Activated naive CD8-positive, alpha-beta T cell treated with anti-CD3 and anti-CD28 coated beads, Interleukin-2, amount 50 U/mL, for 24 hours (primary cell): ENCODE data around the gene EGR2.

ENCODE experiments used
- ATAC-seq: fragments of 150-1000 bp; cut with Tn5 transposase; one replicate; pipeline ENCODE4 v1.10.0; 2021
- DNase-seq: peaks from one replicate; pipeline ENCODE4 v3.0.0; 2021
- H3K27ac Mint-ChIP-seq: one replicate; pipeline ENCODE4 v1.8.0; 2021; ENCODE audit warnings: mild to moderate bottlenecking, mixed read lengths
- H3K27me3 Mint-ChIP-seq: one replicate; pipeline ENCODE4 v1.8.0; 2021; ENCODE audit warnings: mixed read lengths
- H3K36me3 Mint-ChIP-seq: one replicate; pipeline ENCODE4 v1.8.0; 2021; ENCODE audit warnings: low read depth, mixed read lengths
- H3K4me1 Mint-ChIP-seq: one replicate; pipeline ENCODE4 v1.8.0; 2021; ENCODE audit warnings: mixed read lengths
- H3K4me3 Mint-ChIP-seq: one replicate; pipeline ENCODE4 v1.8.0; 2021; ENCODE audit warnings: mild to moderate bottlenecking, moderate library complexity, mixed read lengths
- H3K9me3 Mint-ChIP-seq: one replicate; pipeline ENCODE4 v1.8.0; 2021; ENCODE audit warnings: mixed read lengths

EGR2 gene

DNA sequence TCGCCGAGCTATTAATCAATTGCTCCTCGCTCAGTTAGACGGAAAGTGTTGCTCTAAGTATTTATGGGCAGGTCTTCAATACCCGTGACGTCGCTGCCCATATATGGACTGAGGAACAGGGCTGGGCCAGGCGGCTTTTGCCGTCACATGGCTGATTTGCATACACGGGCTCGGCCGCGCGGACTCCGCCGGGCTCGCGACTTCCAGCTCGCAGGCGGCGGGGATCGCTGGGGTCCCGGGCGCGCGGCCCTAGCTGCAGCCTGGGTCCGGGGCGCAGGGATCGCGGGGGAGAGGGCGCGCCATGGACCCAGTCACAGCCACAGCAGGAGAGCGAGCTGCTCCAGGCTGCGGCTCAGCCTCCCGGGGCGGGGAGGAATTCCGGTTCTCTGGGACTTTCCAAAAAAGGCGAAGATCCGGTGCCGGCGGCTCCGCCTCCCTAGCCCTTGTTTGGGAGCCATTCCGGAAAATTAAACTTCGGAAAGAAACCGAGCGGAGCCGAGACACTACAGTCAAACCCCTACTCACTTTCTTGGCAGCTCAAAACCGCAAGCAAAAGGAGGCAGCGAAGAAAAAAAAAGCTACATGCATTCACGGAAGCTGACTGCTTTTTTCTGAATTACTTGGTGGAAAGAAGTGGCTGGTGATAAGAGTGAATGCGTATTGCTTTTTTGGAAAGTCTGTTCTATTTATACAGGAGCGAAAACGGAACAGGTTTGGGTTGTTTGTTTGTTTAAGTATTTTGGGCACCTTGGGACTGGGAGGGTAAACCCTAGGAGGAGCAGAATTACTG lies at the start of gene EGR2:
Gene EGR2 (minus strand): TSS at position 36 of the 790 bp plus-strand sequence. CDS start 337 bp downstream, outside the sequence.
- Mint-ChIP-seq H3K4me1 (peaks cover 57% of the 10 kb centered on the region), H3K4me3 (peak within 1 kb of the TSS; percentile 94), H3K27ac (peak within 1 kb of the TSS; percentile 100), H3K27me3 (peaks cover 21% of the 10 kb centered on the region), H3K9me3 (no peaks in the 10 kb centered on the region), H3K36me3 (peaks cover 45% of the 10 kb centered on the region)
- DNase-seq (peak; percentile 92), ATAC-seq (peak; percentile 70)

DNA sequence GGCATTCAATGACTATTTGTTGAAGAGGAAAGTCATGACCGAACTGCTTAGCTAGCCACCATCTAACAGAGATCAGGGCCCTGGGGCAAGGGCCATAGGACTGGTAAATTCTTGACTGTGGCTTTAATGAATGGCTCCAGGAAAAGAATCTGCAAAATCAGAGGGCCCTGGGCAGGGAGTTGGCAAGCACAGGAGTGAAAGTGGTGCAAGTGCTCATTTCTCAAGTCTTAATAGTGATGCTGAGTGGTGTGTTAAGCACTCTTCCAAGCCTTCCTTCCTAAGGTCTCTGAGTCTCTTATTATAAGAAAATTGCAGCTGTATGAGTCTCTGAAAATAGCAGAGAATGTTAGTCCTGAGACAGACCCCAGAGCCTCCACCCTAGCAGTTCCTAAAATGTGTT lies 46.3 kb upstream of the EGR2 start:
- Mint-ChIP-seq H3K36me3 (no peaks in the 10 kb centered on the region), H3K4me1 (peaks cover 36% of the 10 kb centered on the region), H3K4me3 (no peak overlapping the region), H3K27ac (no peak overlapping the region), H3K9me3 (no peaks in the 10 kb centered on the region), H3K27me3 (peaks cover 10% of the 10 kb centered on the region)
- DNase-seq (no peak), ATAC-seq (no peak)

DNA sequence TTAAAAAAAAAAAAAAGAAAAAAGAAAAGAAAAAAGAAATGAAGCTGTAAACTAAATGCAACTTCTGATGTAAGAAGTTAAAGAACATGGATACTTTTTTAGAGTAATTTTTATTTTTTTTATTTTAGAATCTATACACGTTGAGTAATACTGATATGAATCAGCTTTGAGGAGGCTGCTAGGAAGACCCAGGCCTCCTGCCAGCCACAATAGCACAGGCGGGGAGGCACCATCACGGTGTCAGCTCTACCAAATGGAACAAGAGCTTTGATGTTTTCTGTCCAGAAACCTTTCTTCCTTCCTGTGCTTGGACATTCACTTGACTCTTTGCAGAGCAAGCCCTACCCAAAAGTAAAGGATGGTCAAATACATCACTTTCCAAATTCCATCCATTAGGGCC lies 45.3 kb upstream of the EGR2 start:
- Mint-ChIP-seq H3K36me3 (no peaks in the 10 kb centered on the region), H3K27ac (no peak overlapping the region), H3K9me3 (no peaks in the 10 kb centered on the region), H3K4me3 (no peak overlapping the region), H3K27me3 (peaks cover 10% of the 10 kb centered on the region), H3K4me1 (peaks cover 45% of the 10 kb centered on the region)
- ATAC-seq (peak; percentile 66), DNase-seq (no peak)

GRCh38 chr10:62860946-62861345 lies 44.8 kb upstream of the EGR2 start:
- Mint-ChIP-seq H3K9me3 (no peaks in the 10 kb centered on the region), H3K4me3 (no peak overlapping the region), H3K27me3 (peaks cover 10% of the 10 kb centered on the region), H3K36me3 (no peaks in the 10 kb centered on the region), H3K4me1 (peaks cover 51% of the 10 kb centered on the region), H3K27ac (no peak overlapping the region)
- DNase-seq (no peak), ATAC-seq (no peak)

DNA sequence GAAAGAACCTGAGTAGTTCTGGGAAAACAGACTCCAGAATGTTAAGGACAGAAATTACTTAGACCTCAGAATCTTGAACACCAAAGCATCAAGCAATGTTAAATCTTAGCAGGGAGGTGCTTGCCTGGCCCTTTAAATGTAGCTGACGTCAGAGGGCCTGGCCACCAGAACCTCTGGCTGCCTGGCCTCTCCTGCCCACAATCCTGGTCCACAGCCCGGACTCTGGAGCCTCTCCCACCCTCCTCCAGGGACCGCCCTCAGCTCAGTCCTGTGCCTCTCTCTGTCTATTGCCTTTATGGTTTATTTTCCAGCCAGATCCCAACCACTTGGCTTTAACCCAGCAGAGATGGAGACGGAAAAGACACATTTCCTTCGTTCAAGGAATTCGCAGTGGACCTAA lies 42.2 kb upstream of the EGR2 start:
- Mint-ChIP-seq H3K4me1 (peaks cover 68% of the 10 kb centered on the region), H3K27me3 (peaks cover 6% of the 10 kb centered on the region), H3K36me3 (no peaks in the 10 kb centered on the region), H3K9me3 (no peaks in the 10 kb centered on the region), H3K27ac (no peak overlapping the region), H3K4me3 (no peak overlapping the region)
- DNase-seq (no peak), ATAC-seq (no peak)

- H3K36me3 Mint-ChIP-seq: no peaks in the 10 kb centered on the region
- ATAC-seq (peak; percentile 31), DNase-seq (no peak)
- H3K4me1 Mint-ChIP-seq: peaks cover 75% of the 10 kb centered on the region
- H3K27me3 Mint-ChIP-seq: peaks cover 5% of the 10 kb centered on the region
- H3K27ac Mint-ChIP-seq: peak overlapping the region; percentile 91
- H3K9me3 Mint-ChIP-seq: no peaks in the 10 kb centered on the region
- H3K4me3 Mint-ChIP-seq: peak overlapping the region; percentile 24
These were observed 39.9 kb upstream of the EGR2 start for GRCh38 chr10:62856021-62856420.

GRCh38 chr10:62853710-62854109 lies 37.5 kb upstream of the EGR2 start:
- peak overlapping the region; percentile 96 for H3K27ac Mint-ChIP-seq
- H3K4me1 Mint-ChIP-seq: peaks cover 72% of the 10 kb centered on the region
- H3K36me3 Mint-ChIP-seq: no peaks in the 10 kb centered on the region
- peak; percentile 72 for DNase-seq
- peaks cover 5% of the 10 kb centered on the region for H3K27me3 Mint-ChIP-seq
- H3K9me3 Mint-ChIP-seq: peaks cover 7% of the 10 kb centered on the region
- peak; percentile 62 for ATAC-seq
- H3K4me3 Mint-ChIP-seq: peak overlapping the region; percentile 65

DNA sequence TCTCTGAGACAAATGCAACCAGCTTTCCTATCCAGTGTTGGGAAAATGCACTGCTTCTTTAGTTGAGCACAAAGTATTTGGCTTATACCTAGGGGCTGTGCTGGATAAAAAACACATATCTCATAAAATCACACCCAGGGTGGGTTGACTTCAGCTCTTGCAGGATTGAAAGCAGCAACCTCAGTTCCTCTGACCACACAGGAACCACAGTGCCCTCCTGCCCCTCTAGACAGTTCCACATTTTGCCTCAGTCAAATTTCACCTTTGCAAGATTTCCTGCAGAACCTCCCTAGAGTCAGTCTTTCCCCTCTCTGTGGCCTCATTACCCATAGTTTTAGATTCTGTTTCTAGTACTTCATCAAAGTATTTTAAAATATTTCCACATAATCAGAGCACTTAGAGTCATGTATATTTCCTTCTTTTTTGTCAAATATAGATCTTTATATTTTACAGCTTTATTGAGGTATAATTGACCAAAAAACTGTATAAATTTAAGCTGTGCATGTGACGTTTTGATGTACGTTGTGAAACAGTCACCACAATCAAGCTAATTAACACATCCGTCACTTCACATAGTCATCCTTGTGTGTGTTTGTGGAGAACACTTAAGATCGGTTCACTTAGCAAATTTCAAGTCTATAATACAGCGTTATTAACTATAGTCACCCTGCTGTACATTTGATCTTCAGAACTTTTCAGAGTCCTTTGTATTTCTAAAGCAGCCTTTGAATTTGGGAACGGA lies 37.0 kb upstream of the EGR2 start:
- peaks cover 5% of the 10 kb centered on the region for H3K27me3 Mint-ChIP-seq
- H3K36me3 Mint-ChIP-seq: no peaks in the 10 kb centered on the region
- peaks cover 12% of the 10 kb centered on the region for H3K9me3 Mint-ChIP-seq
- ATAC-seq (peak; percentile 70), DNase-seq (peak; percentile 65)
- peak overlapping the region; percentile 96 for H3K27ac Mint-ChIP-seq
- peaks cover 72% of the 10 kb centered on the region for H3K4me1 Mint-ChIP-seq
- H3K4me3 Mint-ChIP-seq: peak overlapping the region; percentile 65

DNA sequence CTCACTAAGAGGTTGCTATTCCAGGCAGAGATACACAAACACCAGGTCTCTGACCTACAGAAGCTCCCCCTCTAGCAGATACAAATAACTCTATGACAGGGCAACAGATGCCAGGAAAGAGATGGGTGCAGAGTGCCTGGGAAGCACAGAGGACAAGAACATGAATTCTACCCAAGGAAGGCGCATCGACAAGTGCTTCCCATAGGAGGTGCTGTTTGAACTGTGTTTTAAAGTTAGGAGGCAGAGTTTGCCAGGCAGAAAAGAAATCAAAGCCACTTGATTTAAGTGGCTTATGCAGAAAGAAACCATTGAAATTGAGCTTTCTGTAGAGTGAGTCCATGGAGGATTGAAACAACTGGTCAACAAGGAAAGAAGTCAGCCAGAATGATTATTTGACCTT lies 35.3 kb upstream of the EGR2 start:
- H3K4me1 Mint-ChIP-seq: peaks cover 60% of the 10 kb centered on the region
- H3K36me3 Mint-ChIP-seq: peaks cover 7% of the 10 kb centered on the region
- no peak for DNase-seq
- ATAC-seq: no peak
- H3K9me3 Mint-ChIP-seq: peaks cover 27% of the 10 kb centered on the region
- no peak overlapping the region for H3K4me3 Mint-ChIP-seq
- peaks cover 5% of the 10 kb centered on the region for H3K27me3 Mint-ChIP-seq
- H3K27ac Mint-ChIP-seq: peak overlapping the region; percentile 96

DNA sequence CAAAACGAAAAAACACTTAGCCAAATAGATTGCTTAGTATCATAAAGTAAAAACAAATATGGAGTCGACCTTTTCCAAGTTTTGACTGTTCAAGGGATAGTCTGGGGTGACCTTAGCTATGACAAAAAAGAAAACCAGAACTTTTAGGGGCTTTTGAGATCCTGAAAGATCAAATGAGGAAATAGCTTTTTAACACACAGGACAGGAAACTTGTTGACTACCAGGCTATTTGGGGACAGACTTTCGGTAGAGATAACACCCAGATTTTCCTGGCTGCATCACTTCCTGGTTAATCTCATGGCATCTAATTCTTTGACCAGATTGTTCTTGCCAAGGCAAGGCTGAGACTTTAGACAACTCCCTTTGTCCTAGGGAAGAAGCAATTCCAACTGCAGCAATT lies 34.5 kb upstream of the EGR2 start:
- H3K9me3 Mint-ChIP-seq: peaks cover 28% of the 10 kb centered on the region
- peaks cover 7% of the 10 kb centered on the region for H3K36me3 Mint-ChIP-seq
- no peak for DNase-seq
- no peak overlapping the region for H3K4me3 Mint-ChIP-seq
- no peak for ATAC-seq
- peak overlapping the region; percentile 60 for H3K27ac Mint-ChIP-seq
- peaks cover 55% of the 10 kb centered on the region for H3K4me1 Mint-ChIP-seq
- peaks cover 5% of the 10 kb centered on the region for H3K27me3 Mint-ChIP-seq

GRCh38 chr10:62847433-62847832 lies 31.3 kb upstream of the EGR2 start:
- peaks cover 28% of the 10 kb centered on the region for H3K9me3 Mint-ChIP-seq
- ATAC-seq (no peak), DNase-seq (no peak)
- H3K27me3 Mint-ChIP-seq: peaks cover 16% of the 10 kb centered on the region
- no peak overlapping the region for H3K27ac Mint-ChIP-seq
- peaks cover 7% of the 10 kb centered on the region for H3K36me3 Mint-ChIP-seq
- H3K4me3 Mint-ChIP-seq: no peak overlapping the region
- H3K4me1 Mint-ChIP-seq: peaks cover 40% of the 10 kb centered on the region

DNA sequence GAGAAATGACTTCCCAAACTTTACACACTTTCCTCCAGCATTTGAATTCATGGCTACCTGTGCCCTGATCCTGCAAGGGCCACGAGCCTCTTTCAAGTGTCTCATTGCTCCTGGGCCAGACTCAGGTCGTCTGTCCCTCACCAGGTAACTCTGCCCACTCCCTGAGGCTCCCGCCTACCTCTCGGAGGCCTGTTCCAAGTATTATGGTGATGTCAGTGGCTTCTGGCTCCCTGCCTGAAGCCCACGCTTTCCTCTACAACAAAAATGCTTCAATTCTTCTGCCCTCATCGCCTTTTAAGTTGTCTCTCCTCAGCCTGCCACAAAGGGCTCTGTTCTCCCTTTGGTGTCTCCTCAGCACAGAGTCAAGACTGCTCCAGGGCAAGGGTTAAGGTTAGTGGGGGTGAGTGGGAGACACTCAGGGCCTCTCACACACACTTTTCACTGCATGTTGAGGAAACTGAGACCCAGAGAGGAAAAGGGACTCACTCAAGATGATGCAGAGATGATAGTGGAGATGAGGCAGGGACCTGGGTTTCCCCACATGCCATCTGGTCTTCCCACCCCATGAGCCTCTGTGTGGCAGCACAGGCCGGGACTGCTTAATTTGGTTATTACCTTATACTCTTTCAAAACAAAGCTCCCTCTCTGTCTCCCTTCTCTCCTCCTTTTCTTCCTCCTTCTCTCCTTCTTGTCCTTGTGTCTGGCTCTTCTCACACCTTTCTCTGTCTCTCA lies 28.3 kb upstream of the EGR2 start:
- Mint-ChIP-seq H3K4me3 (peak overlapping the region; percentile 18), H3K27me3 (peaks cover 23% of the 10 kb centered on the region), H3K27ac (peak overlapping the region; percentile 76), H3K9me3 (peaks cover 27% of the 10 kb centered on the region), H3K36me3 (peaks cover 7% of the 10 kb centered on the region), H3K4me1 (peaks cover 23% of the 10 kb centered on the region)
- ATAC-seq: peak; percentile 89
- DNase-seq: peak; percentile 12

DNA sequence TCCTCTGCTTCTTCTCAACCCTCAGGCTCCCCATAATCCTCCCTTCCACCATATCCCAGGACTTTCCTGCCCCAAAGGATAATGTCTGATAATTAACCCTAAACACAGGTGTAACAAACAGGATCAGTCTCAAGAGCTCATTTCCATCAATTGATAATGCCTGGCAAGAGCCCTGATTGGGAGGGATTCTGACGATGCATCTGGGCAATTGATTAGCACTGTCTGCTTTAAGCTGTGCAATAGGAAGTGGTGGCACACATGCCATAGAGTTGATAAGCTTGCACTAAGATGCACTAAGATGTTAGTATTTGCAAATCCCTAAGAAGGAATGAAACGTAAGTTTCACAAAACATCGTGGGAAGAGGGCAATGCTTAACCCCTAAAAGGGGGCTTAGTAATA lies 27.4 kb upstream of the EGR2 start:
- peaks cover 26% of the 10 kb centered on the region for H3K4me1 Mint-ChIP-seq
- DNase-seq (no peak), ATAC-seq (no peak)
- peaks cover 21% of the 10 kb centered on the region for H3K9me3 Mint-ChIP-seq
- H3K27ac Mint-ChIP-seq: no peak overlapping the region
- H3K27me3 Mint-ChIP-seq: peaks cover 21% of the 10 kb centered on the region
- peaks cover 7% of the 10 kb centered on the region for H3K36me3 Mint-ChIP-seq
- no peak overlapping the region for H3K4me3 Mint-ChIP-seq

DNA sequence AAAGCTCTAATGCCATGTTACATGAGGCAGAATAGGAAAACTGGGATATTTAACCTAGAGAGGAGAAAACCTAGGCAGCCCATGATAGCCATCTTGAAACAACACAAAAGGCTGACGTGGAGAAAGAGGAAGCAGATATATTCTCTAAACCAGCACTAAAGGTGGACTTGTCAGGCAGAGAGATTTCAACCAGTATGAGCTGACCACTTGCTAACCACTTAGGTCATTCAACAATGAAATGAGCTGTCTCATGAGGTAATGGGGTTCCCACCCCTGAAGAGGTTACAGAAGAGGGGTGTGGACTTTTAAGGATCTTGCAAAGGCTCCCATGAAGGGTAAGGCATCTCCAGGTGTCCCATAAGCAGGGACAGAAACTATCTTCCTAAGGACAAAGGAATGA lies 26.8 kb upstream of the EGR2 start:
- peaks cover 7% of the 10 kb centered on the region for H3K36me3 Mint-ChIP-seq
- no peak for ATAC-seq
- H3K27me3 Mint-ChIP-seq: peaks cover 21% of the 10 kb centered on the region
- peaks cover 15% of the 10 kb centered on the region for H3K9me3 Mint-ChIP-seq
- no peak overlapping the region for H3K4me3 Mint-ChIP-seq
- DNase-seq: no peak
- peaks cover 26% of the 10 kb centered on the region for H3K4me1 Mint-ChIP-seq
- H3K27ac Mint-ChIP-seq: no peak overlapping the region
